HG02759 (cell line): ENCODE results near the gene OR52E4.

ENCODE experiments used
- ATAC-seq: cut with Tn5 transposase; IDR thresholded peaks from one replicate; pipeline ENCODE4 v1.9.1; 2021; ENCODE audit warnings: mild to moderate bottlenecking, moderate library complexity; ENCODE audit not compliant: unreplicated experiment

The OR52E4 gene

GRCh38 chr11:5880329-5880728, at the start of gene OR52E4:
Gene OR52E4 (plus strand): TSS chr11:5880629. CDS start chr11:5884293, 3,664 bp downstream.
- ATAC-seq = no peak

- ATAC-seq = no peak
Observed at GRCh38 chr11:5831196-5831829, 49.1 kb upstream of the OR52E4 start.

GRCh38 chr11:5833446-5833845, 47.0 kb upstream of the OR52E4 start:
- no peak for ATAC-seq

- ATAC-seq = no peak
Observed at GRCh38 chr11:5837695-5838094, 42.7 kb upstream of the OR52E4 start.

GRCh38 chr11:5841797-5842196, 38.6 kb upstream of the OR52E4 start, which contains the start of gene OR52E6:
Gene OR52E6 (minus strand): TSS chr11:5841897. CDS start chr11:5841897, 0 bp downstream.
- ATAC-seq = no peak

- no peak for ATAC-seq
Observed at GRCh38 chr11:5846701-5847100, 33.7 kb upstream of the OR52E4 start.

- ATAC-seq = no peak
Observed at GRCh38 chr11:5847711-5848110, 32.7 kb upstream of the OR52E4 start.

GRCh38 chr11:5851002-5851401, 29.4 kb upstream of the OR52E4 start:
- no peak for ATAC-seq

- no peak for ATAC-seq
Observed at GRCh38 chr11:5857590-5857989, 22.8 kb upstream of the OR52E4 start, which contains the start of gene OR52E8. Gene OR52E8 (minus strand): TSS chr11:5857690. CDS start chr11:5857690, 0 bp downstream.

GRCh38 chr11:5865826-5866225, 14.6 kb upstream of the OR52E4 start:
- ATAC-seq = no peak

GRCh38 chr11:5878564-5878963, 1.9 kb upstream of the OR52E4 start:
- ATAC-seq = no peak

- ATAC-seq = no peak
Observed at GRCh38 chr11:5881756-5882155, 1.3 kb downstream of the OR52E4 start.

- ATAC-seq = no peak
Observed at GRCh38 chr11:5887172-5887571, 6.7 kb downstream of the OR52E4 start.

- ATAC-seq = no peak
Observed at GRCh38 chr11:5887661-5888060, 7.2 kb downstream of the OR52E4 start.

- ATAC-seq = no peak
Observed at GRCh38 chr11:5891216-5891800, 10.9 kb downstream of the OR52E4 start.

- ATAC-seq = no peak
Observed at GRCh38 chr11:5892908-5893307, 12.5 kb downstream of the OR52E4 start, which contains the start of gene OR52E5. Gene OR52E5 (plus strand): TSS chr11:5893208. CDS start chr11:5900777, 7,569 bp downstream.

GRCh38 chr11:5899534-5899933, 19.1 kb downstream of the OR52E4 start:
- no peak for ATAC-seq

- no peak for ATAC-seq
Observed at GRCh38 chr11:5910540-5910939, 30.1 kb downstream of the OR52E4 start.

GRCh38 chr11:5922749-5923426, 42.5 kb downstream of the OR52E4 start:
- ATAC-seq = peak; percentile 90

- peak; percentile 42 for ATAC-seq
Observed at GRCh38 chr11:5923427-5923776, 43.0 kb downstream of the OR52E4 start.

- ATAC-seq = peak; percentile 28
Observed at GRCh38 chr11:5923794-5924193, 43.4 kb downstream of the OR52E4 start.

- no peak for ATAC-seq
Observed at GRCh38 chr11:5928271-5928670, 47.8 kb downstream of the OR52E4 start.
